BLaER1 treated with 17β-estradiol and CSF1 and Interleukin-3, amounts not matched to agents 10 nM and 100 nM (cell line): Measurements from ENCODE around the gene HSPB6.
"Not testable (repeated sequence)": the region's sequence is repeated elsewhere in the genome, so short reads cannot be mapped to it uniquely, and the experiment has no call there.

ENCODE experiments used
- H3K27ac ChIP-seq, 11 experiments: shearing (Covaris generic); formaldehyde crosslinking; 2 replicates each; pipeline ENCODE4 v1.8.1; 2022
- H3K27me3 ChIP-seq, 11 experiments: shearing (Covaris generic); formaldehyde crosslinking; 2 replicates each; pipeline ENCODE4 v1.8.1; 2022
- H3K36me3 ChIP-seq, 11 experiments: shearing (Covaris generic); formaldehyde crosslinking; 2 replicates each; pipeline ENCODE4 v1.8.1; 2022
- H3K4me1 ChIP-seq, 10 experiments: shearing (Covaris generic); formaldehyde crosslinking; 2 replicates each; pipeline ENCODE4 v1.8.1; 2022
- H3K4me2 ChIP-seq, 11 experiments: shearing (Covaris generic); formaldehyde crosslinking; 2 replicates each; pipeline ENCODE4 v1.8.1; 2022
- H3K4me3 ChIP-seq, 10 experiments: shearing (Covaris generic); formaldehyde crosslinking; 2 replicates each; pipeline ENCODE4 v1.8.1; 2022
- H3K9ac ChIP-seq, 11 experiments: shearing (Covaris generic); formaldehyde crosslinking; 2 replicates each; pipeline ENCODE4 v1.8.1; 2022
- H3K9me3 ChIP-seq, 11 experiments: shearing (Covaris generic); formaldehyde crosslinking; replicated peaks in 1 of 11; 2 replicates each; pipeline ENCODE4 v1.8.1; 2022
- H4K20me1 ChIP-seq, 11 experiments: shearing (Covaris generic); formaldehyde crosslinking; 2 replicates each; pipeline ENCODE4 v1.8.1; 2022
- Cebpa-rat ChIP-seq, 11 experiments: shearing (Covaris generic); IDR thresholded peaks; 2 replicates each; pipeline ENCODE4 v1.8.1; 2022

HSPB6 gene

DNA sequence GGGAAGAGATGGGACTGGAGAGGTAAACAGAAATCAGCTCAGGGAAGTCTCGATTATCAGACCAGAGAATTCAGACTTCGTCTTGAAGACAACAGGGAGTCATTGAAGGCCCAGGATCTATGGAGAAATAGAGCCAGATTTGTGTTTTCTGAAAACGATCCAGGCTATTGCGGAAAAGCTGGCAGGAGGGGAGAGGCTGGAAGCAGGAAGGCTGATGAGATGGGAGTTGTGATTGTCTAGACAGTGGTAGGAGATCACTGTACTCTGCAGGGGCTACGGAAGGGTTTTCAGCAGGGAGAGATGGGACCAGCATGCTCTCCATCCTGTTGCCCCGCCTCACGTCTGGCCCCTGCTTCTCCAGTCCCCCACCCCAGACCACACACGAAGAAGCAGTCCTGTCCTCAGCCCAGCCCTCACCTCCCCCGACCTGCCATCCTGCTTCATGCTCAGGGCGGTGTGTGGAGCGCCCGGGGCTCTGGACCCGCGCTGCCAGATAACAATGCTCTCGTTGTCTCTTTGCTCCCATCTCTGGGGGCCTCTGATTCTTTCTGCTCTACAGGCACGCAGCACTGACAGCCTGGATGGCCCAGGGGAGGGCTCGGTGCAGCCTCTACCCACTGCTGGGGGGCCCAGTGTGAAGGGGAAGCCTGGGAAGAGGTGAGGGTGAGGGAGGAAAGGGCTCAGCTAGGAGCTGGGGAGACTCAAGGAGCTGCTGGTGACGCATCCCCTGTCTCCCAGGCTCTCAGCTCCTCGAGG lies 20.4 kb upstream of the HSPB6 start:
- Histone ChIP-seq H4K20me1 (peaks cover 0 to 14% (median 0%) of the 10 kb centered on the region in 11 experiments; a peak in 6 of 22 replicates), H3K4me2 (peak overlapping the region in 9 of 11 experiments; percentile 77 to 96 (median 93); a peak in 18 of 22 replicates), H3K9ac (peak overlapping the region in 8 of 11 experiments; percentile 73 to 86 (median 81); a peak in 15 of 22 replicates), H3K27ac (peak overlapping the region in 6 of 11 experiments; percentile 11 to 72 (median 23); a peak in 6 of 22 replicates), H3K9me3 (no peaks in the 10 kb centered on the region), H3K27me3 (no peaks in the 10 kb centered on the region), H3K4me3 (peak overlapping the region in 3 of 10 experiments; percentile 70 to 78 (median 71); a peak in 5 of 20 replicates), H3K4me1 (peaks cover 14 to 46% (median 33%) of the 10 kb centered on the region in 10 experiments), H3K36me3 (peaks cover 3 to 50% (median 46%) of the 10 kb centered on the region in 11 experiments; a peak in 19 of 22 replicates)
- no peak for TF ChIP-seq Cebpa-rat (IDR thresholded peaks at IDR 0.05)

DNA sequence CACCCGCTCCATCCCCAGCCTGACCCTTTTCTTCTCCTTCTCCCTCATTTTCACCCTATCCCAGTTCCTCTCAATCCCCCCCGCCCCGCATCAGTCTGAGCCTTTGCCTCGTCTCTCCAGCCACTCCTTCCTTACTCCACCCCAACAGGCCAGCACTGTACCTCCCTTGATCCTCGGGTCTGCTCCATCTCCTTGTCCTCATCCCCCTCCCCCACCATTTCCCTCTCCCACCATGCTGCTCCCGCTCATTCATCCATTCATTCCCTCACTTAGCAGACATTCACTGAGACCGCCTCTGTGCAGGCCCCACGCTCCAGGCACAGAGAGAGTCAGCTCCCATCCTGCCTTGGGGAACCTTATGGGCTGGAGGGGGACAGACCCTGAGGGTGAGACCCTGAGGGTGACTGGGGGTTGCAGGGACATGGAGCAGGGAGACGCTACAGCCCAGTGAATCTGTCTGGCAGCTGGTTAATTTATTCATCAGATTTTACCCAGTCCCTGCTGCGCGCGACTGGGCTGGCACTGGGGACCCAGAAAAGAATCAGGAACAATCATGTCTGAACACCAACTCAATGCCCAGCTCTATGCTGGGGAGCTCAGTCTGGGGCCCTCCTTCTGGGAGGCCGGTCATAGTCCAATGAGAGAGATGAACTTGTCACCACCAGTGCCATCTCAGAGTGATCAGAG lies 19.4 kb upstream of the HSPB6 start:
- H3K27ac ChIP-seq, result peak overlapping the region in 8 of 11 experiments; percentile 66 to 78 (median 74); a peak in 15 of 22 replicates
- H3K9me3 ChIP-seq, result no peaks in the 10 kb centered on the region
- peak overlapping the region; percentile 61 to 80 (median 70) for H3K4me3 ChIP-seq
- no peaks in the 10 kb centered on the region for H3K27me3 ChIP-seq
- H4K20me1 ChIP-seq, result peaks cover 0 to 14% (median 0%) of the 10 kb centered on the region in 11 experiments; a peak in 4 of 22 replicates
- H3K9ac ChIP-seq, result peak overlapping the region in 10 of 11 experiments; percentile 71 to 86 (median 79); a peak in 19 of 22 replicates
- TF ChIP-seq Cebpa-rat (IDR thresholded peaks at IDR 0.05), result no peak
- H3K4me1 ChIP-seq, result peaks cover 14 to 35% (median 28%) of the 10 kb centered on the region in 10 experiments
- peak overlapping the region; percentile 77 to 96 (median 91) for H3K4me2 ChIP-seq
- peaks cover 3 to 40% (median 35%) of the 10 kb centered on the region in 11 experiments; a peak in 19 of 22 replicates for H3K36me3 ChIP-seq

DNA sequence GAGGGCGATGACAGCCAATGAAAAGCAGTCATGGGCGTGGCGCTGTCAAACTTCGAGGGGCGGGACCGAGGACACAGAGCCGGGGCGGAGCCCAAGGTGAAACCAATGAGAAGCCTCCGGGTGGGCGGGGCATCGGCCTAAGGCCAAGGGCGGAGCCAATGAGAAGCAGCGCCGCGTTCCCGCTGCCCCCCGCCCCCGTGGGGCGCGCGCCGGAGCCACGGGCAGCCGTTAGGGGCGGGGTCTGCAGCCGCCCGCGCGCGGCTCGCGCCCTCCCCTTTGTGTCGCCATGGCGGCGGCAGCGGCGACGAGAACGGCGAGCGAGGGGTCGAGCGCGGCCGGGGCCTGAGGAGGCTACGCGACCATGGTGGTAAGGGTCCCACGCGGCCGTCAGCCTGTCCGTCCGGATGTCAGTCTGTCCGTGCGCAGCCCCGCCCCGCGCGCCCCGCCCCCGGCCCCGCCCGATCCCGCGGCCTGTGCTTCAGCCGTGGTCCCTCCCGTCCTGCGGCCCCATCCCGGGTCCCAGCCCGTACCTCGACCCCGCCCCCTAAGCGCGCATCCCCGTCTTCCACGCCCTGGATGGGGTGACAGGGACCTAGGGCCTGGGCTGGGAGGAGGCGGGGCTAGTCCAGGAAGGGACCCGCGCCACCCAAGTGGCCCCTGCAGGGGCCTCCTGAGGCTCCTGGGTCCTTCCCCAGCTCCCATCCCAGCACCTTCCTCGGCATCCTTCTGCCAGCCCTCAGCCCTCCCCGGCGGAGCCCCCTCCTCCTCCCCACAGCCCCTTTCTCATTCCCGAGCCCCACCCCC lies 18.7 kb upstream of the HSPB6 start, which contains the start of gene ARHGAP33:
ARHGAP33 (plus strand) TSS at position 267 of the 804 bp plus-strand sequence; CDS start at position 362, 95 bp downstream.
- H3K4me1 ChIP-seq, result peaks cover 14 to 35% (median 28%) of the 10 kb centered on the region in 10 experiments
- H4K20me1 ChIP-seq, result peaks cover 0 to 14% (median 0%) of the 10 kb centered on the region in 11 experiments; a peak in 4 of 22 replicates
- peak within 1 kb of the TSS; percentile 57 to 86 (median 78); a peak in 21 of 22 replicates for H3K9ac ChIP-seq
- H3K4me3 ChIP-seq, result peak within 1 kb of the TSS; percentile 61 to 80 (median 70)
- H3K27ac ChIP-seq, result peak within 1 kb of the TSS in 9 of 11 experiments; percentile 41 to 78 (median 72); a peak in 19 of 22 replicates
- TF ChIP-seq Cebpa-rat (IDR thresholded peaks at IDR 0.05), result no peak
- H3K4me2 ChIP-seq, result peak within 1 kb of the TSS; percentile 77 to 96 (median 93)
- H3K9me3 ChIP-seq, result no peaks in the 10 kb centered on the region
- no peaks in the 10 kb centered on the region for H3K27me3 ChIP-seq
- peaks cover 0 to 34% (median 31%) of the 10 kb centered on the region in 11 experiments; a peak in 19 of 22 replicates for H3K36me3 ChIP-seq

DNA sequence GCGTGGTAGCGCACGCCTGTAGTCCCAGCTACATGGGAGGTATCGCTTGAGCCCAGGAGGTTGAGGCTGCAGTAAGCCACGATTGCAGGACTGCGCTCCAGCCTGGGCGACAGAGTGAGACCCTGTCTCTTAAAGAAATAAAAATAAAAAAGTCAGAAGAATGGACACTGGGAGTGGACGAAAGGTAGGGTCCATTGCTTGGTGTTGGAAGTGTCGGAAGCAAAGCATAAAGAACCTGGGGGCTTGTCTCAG lies 18.1 kb upstream of the HSPB6 start:
- peaks cover 0 to 30% (median 28%) of the 10 kb centered on the region in 11 experiments; a peak in 19 of 22 replicates for H3K36me3 ChIP-seq
- TF ChIP-seq Cebpa-rat (IDR thresholded peaks at IDR 0.05), result no peak
- H3K4me3 ChIP-seq, result peak overlapping the region; percentile 61 to 80 (median 70)
- no peaks in the 10 kb centered on the region for H3K9me3 ChIP-seq
- H3K27ac ChIP-seq, result no peak overlapping the region
- peaks cover 14 to 38% (median 28%) of the 10 kb centered on the region in 10 experiments for H3K4me1 ChIP-seq
- H3K27me3 ChIP-seq, result no peaks in the 10 kb centered on the region
- H4K20me1 ChIP-seq, result peaks cover 0 to 14% (median 0%) of the 10 kb centered on the region in 11 experiments; a peak in 4 of 22 replicates
- H3K4me2 ChIP-seq, result peak overlapping the region; percentile 69 to 96 (median 84)
- H3K9ac ChIP-seq, result peak overlapping the region in 5 of 11 experiments; percentile 5 to 86 (median 35); a peak in 3 of 22 replicates

DNA sequence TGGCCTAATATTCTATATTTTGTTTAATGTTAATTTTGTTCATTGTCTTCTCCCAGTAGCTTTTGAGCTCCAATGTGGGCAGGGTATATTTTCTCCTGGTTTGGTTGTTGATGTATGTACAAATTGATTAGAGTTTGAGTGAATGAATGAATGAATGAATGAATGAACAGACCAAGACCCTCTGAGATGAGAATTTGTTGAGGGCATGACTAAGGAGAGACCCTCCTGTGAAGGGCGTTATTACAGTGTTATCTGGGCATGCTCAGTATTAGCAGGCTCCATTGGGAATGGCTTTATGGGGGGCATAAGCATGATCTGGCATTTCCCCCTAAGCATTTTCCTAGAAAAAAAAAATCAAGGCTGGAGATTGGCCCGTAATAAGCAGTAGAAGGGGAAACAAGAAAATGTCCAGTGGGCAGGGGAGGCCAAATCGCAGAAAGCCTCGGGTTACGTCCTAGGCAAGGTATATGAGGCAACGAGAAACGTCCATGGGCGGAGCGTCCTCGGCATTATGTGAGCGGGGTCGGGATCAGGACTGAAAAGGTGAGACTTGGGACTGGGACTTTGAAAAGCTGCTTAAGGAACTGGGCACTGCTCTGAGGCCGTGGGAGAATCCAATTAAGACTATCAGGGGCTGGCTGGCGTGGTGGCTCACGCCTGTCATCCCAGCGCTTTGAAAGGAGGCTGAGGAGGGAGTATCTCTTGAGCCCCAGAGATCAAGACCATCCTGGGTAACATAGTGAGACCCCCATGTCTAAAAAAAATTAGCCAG lies 17.6 kb upstream of the HSPB6 start:
- Histone ChIP-seq H3K27me3 (no peaks in the 10 kb centered on the region), H3K4me3 (peak overlapping the region; percentile 61 to 80 (median 70)), H4K20me1 (peaks cover 0 to 14% (median 0%) of the 10 kb centered on the region in 11 experiments; a peak in 4 of 22 replicates), H3K36me3 (peaks cover 0 to 30% (median 23%) of the 10 kb centered on the region in 11 experiments; a peak in 19 of 22 replicates), H3K27ac (no peak overlapping the region), H3K4me1 (peaks cover 14 to 43% (median 32%) of the 10 kb centered on the region in 10 experiments), H3K9ac (peak overlapping the region in 4 of 11 experiments; percentile 5 to 36 (median 28); a peak in 2 of 22 replicates), H3K4me2 (peak overlapping the region; percentile 69 to 96 (median 84)), H3K9me3 (no peaks in the 10 kb centered on the region)
- no peak for TF ChIP-seq Cebpa-rat (IDR thresholded peaks at IDR 0.05)

DNA sequence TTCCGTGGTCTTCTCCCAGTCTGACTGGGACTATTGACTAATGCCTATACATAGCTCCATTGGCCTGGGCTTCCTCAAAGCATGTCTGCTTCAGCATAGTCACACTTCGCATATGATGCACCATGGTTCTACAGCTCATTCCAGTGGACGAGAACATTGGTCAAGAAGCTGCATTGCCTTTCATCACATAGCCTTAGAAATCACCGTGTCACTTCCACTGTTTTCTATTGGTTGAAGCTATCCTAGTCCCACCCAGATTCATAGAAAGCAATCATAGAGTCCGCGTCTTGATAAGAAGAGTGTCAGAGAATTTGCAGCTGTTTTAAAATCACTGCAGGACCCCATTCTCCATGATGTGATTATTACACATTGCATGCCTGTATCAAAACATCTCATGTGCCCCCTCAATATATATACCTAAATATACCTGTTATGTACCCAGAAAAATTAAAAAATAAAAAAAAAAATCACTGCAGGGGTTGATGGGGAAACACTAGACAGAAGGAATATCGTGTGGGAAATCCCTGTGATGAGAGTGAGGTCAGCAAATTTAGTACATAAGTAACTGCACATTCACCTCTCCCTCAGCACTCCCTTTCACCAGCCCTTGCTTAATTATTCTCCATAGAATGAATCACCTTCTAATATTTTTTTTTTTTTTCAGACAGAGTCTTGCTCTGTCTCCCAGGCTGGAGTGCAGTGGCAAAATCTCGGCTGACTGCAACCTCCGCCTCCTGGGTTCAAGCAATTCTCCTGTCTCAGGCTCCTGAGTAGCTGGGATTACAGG lies 16.4 kb upstream of the HSPB6 start:
- H4K20me1 ChIP-seq, result peaks cover 0 to 10% (median 0%) of the 10 kb centered on the region in 11 experiments; a peak in 7 of 22 replicates
- no peak for TF ChIP-seq Cebpa-rat (IDR thresholded peaks at IDR 0.05)
- peaks cover 26 to 49% (median 44%) of the 10 kb centered on the region in 10 experiments for H3K4me1 ChIP-seq
- H3K4me2 ChIP-seq, result no peak overlapping the region
- H3K36me3 ChIP-seq, result peaks cover 0 to 25% (median 11%) of the 10 kb centered on the region in 11 experiments; a peak in 19 of 22 replicates
- H3K9me3 ChIP-seq, result no peaks in the 10 kb centered on the region
- no peak overlapping the region for H3K27ac ChIP-seq
- H3K27me3 ChIP-seq, result no peaks in the 10 kb centered on the region
- H3K4me3 ChIP-seq, result no peak overlapping the region
- no peak overlapping the region for H3K9ac ChIP-seq

DNA sequence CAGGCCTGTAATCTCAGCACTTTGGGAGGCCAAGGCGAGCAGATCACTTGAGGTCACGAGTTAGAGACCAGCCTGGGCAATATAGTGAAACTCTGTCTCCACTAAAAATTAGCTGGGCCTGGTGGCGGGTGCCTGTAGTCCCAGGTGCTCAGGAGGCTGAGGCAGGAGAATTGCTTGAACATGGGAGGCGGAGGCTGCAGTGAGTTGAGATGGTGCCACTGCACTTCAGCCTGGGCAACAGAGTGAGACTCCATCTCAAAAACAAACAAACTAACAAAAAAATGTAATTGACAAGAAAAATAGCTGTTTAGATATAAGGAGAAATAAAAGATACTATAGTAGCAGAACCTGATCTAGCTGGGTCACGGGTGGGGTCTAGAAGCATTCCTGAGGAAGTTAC lies 15.5 kb upstream of the HSPB6 start:
- not testable (repeated sequence) for H3K27ac ChIP-seq, H3K9ac ChIP-seq, H3K9me3 ChIP-seq, H3K4me3 ChIP-seq, H3K27me3 ChIP-seq, H3K4me2 ChIP-seq
- peaks cover 0 to 17% (median 2%) of the 10 kb centered on the region in 11 experiments; a peak in 11 of 22 replicates for H3K36me3 ChIP-seq
- H4K20me1 ChIP-seq, result peaks cover 0 to 10% (median 0%) of the 10 kb centered on the region in 11 experiments; a peak in 7 of 22 replicates
- peaks cover 35 to 52% (median 47%) of the 10 kb centered on the region in 10 experiments for H3K4me1 ChIP-seq
